Esophagus squamous epithelium (tissue), 4 donors: Measurements from ENCODE around the gene OR4K14.

Experiments used
- POLR2A ChIP-seq, 4 donors: fragments of 450-650 bp; IDR thresholded peaks; one replicate each; pipeline ENCODE4 v1.6.1; 2017; ENCODE audit warnings: antibody characterized with exemption in 4 of 4, mild to moderate bottlenecking in 4 of 4, moderate library complexity in 3 of 4
- TF ChIP-seq, protein P1 (sequence below), 6 experiments: fragments of 450-650 bp in 4 of 6; fragments of 200-600 bp in 2 of 6; sonication (generic) in 2 of 6; IDR thresholded peaks; one replicate each; pipeline ENCODE4 v1.5.1; 2016 to 2019; ENCODE audit warnings: antibody characterized with exemption in 6 of 6, mild to moderate bottlenecking in 4 of 6, moderate library complexity in 4 of 6

GRCh38 chr14:19993438-19993837 lies 25.7 kb downstream of the OR4K14 start:
- TF ChIP-seq, protein P1, sequence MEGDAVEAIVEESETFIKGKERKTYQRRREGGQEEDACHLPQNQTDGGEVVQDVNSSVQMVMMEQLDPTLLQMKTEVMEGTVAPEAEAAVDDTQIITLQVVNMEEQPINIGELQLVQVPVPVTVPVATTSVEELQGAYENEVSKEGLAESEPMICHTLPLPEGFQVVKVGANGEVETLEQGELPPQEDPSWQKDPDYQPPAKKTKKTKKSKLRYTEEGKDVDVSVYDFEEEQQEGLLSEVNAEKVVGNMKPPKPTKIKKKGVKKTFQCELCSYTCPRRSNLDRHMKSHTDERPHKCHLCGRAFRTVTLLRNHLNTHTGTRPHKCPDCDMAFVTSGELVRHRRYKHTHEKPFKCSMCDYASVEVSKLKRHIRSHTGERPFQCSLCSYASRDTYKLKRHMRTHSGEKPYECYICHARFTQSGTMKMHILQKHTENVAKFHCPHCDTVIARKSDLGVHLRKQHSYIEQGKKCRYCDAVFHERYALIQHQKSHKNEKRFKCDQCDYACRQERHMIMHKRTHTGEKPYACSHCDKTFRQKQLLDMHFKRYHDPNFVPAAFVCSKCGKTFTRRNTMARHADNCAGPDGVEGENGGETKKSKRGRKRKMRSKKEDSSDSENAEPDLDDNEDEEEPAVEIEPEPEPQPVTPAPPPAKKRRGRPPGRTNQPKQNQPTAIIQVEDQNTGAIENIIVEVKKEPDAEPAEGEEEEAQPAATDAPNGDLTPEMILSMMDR (IDR thresholded peaks at IDR 0.05), result no peak
- no peak for TF ChIP-seq POLR2A (IDR thresholded peaks at IDR 0.05)
